Measurements from ENCODE around the gene R3HDM1. TPM values are rescaled to one million over a fixed set of nuclear protein-coding genes. Genes with fewer than 3 reads are reported as not detected.

The R3HDM1 gene
- polyA plus RNA-seq, 1 donor from 2014 or later = 30.3 TPM

DNA sequence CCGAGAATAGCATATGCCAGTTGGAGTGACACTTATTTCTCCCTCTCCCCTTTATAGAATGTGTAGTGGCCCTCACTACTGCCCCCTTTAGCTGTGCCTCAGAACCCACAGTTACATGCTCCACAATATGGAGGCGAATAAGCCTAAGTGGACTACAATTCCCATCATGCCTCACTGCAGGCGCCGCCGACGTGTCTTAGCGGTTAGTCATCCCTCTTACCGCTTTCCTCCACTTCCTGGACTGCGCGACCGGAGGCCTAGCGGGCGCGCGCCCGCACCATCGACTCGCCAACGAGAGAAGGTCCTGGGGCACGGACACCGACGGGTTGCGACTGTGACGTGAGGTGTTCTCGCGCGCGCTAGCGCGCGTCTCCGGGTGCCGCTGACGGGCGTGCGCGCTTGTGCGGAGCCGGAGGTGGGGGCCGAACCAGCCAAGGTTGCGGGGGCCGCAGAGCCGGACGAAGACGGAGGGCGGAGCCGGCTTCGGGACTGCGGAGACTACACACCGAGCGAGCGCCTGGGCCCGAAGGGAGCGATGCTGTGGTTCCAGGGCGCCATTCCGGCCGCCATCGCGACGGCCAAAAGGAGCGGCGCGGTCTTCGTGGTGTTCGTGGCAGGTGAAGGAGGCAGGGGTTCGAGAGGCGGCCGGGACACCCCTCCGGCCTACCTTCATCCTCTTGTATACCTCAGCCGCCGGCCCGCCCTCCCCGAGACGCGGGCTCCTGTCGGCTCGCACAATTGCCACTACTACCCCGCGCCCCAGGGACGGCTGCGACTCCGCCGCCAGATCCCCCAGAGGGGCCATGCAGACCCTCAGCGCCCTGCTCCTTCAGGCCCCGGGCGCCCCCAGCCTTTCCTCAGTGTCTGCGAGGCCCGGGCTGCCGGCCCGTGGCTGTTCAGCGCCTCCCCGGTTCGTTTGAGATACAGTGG is 210.4 kb downstream of the R3HDM1 start, which contains the start of gene UBXN4:
Gene UBXN4 (plus strand): TSS at position 461 of the 930 bp plus-strand sequence. CDS start 75 bp downstream, at position 536.
- Histone ChIP-seq H3K4me2 (ENCODE audit: low read length) (peak within 1 kb of the TSS; percentile 84), H2AFZ (ENCODE audit: low read depth, low read length) (peak within 1 kb of the TSS; percentile 77), H4K20me1 (ENCODE audit: insufficient read depth) (no peaks in the 10 kb centered on the region), H3K9me3 (ENCODE audit: low read length) (no peaks in the 10 kb centered on the region), H3K4me3 (ENCODE audit: low read length) (peak within 1 kb of the TSS; percentile 89), H3K27me3 (ENCODE audit: insufficient read depth, low read depth, low read length) (no peaks in the 10 kb centered on the region), H3K79me2 (replicated peaks; ENCODE audit: insufficient read depth, low read length) (peaks cover 45% of the 10 kb centered on the region), H3K9ac (ENCODE audit: low read length) (peak within 1 kb of the TSS; percentile 99), H3K9me2 (ENCODE audit: insufficient read depth, low read length) (no peaks in the 10 kb centered on the region), H3K36me3 (ENCODE audit: insufficient read depth, low read length) (peaks cover 3% of the 10 kb centered on the region), H3F3A (ENCODE audit: insufficient read depth, low read length, poor library complexity, severe bottlenecking) (peaks cover 4% of the 10 kb centered on the region), H3K27ac (ENCODE audit: low read length) (peak within 1 kb of the TSS; percentile 98)
- TF ChIP-seq, protein P1, sequence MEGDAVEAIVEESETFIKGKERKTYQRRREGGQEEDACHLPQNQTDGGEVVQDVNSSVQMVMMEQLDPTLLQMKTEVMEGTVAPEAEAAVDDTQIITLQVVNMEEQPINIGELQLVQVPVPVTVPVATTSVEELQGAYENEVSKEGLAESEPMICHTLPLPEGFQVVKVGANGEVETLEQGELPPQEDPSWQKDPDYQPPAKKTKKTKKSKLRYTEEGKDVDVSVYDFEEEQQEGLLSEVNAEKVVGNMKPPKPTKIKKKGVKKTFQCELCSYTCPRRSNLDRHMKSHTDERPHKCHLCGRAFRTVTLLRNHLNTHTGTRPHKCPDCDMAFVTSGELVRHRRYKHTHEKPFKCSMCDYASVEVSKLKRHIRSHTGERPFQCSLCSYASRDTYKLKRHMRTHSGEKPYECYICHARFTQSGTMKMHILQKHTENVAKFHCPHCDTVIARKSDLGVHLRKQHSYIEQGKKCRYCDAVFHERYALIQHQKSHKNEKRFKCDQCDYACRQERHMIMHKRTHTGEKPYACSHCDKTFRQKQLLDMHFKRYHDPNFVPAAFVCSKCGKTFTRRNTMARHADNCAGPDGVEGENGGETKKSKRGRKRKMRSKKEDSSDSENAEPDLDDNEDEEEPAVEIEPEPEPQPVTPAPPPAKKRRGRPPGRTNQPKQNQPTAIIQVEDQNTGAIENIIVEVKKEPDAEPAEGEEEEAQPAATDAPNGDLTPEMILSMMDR (IDR thresholded peaks at IDR 0.05; ENCODE audit: poor library complexity, severe bottlenecking) = peak; percentile 94
- TF ChIP-seq RAD21 (conservative IDR thresholded peaks at IDR 0.05) (no peak), POLR2AphosphoS5 (IDR thresholded peaks at IDR 0.05) (peak; percentile 97), SMC3 (conservative IDR thresholded peaks at IDR 0.05; ENCODE audit: poor library complexity) (no peak), MXI1 (conservative IDR thresholded peaks at IDR 0.05; ENCODE audit: poor library complexity, severe bottlenecking) (peak; percentile 69), EZH2 (IDR thresholded peaks at IDR 0.05; ENCODE audit: borderline replicate concordance, insufficient read depth, low read length, poor library complexity, severe bottlenecking) (no peak), EP300 (conservative IDR thresholded peaks at IDR 0.05; ENCODE audit: poor library complexity, severe bottlenecking) (peak; percentile 75), TAF1 (IDR thresholded peaks at IDR 0.05; ENCODE audit: low read depth) (peak; percentile 93)
- TF ChIP-seq, protein P2, sequence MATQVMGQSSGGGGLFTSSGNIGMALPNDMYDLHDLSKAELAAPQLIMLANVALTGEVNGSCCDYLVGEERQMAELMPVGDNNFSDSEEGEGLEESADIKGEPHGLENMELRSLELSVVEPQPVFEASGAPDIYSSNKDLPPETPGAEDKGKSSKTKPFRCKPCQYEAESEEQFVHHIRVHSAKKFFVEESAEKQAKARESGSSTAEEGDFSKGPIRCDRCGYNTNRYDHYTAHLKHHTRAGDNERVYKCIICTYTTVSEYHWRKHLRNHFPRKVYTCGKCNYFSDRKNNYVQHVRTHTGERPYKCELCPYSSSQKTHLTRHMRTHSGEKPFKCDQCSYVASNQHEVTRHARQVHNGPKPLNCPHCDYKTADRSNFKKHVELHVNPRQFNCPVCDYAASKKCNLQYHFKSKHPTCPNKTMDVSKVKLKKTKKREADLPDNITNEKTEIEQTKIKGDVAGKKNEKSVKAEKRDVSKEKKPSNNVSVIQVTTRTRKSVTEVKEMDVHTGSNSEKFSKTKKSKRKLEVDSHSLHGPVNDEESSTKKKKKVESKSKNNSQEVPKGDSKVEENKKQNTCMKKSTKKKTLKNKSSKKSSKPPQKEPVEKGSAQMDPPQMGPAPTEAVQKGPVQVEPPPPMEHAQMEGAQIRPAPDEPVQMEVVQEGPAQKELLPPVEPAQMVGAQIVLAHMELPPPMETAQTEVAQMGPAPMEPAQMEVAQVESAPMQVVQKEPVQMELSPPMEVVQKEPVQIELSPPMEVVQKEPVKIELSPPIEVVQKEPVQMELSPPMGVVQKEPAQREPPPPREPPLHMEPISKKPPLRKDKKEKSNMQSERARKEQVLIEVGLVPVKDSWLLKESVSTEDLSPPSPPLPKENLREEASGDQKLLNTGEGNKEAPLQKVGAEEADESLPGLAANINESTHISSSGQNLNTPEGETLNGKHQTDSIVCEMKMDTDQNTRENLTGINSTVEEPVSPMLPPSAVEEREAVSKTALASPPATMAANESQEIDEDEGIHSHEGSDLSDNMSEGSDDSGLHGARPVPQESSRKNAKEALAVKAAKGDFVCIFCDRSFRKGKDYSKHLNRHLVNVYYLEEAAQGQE (IDR thresholded peaks at IDR 0.05; ENCODE audit: borderline replicate concordance) = peak; percentile 90

DNA sequence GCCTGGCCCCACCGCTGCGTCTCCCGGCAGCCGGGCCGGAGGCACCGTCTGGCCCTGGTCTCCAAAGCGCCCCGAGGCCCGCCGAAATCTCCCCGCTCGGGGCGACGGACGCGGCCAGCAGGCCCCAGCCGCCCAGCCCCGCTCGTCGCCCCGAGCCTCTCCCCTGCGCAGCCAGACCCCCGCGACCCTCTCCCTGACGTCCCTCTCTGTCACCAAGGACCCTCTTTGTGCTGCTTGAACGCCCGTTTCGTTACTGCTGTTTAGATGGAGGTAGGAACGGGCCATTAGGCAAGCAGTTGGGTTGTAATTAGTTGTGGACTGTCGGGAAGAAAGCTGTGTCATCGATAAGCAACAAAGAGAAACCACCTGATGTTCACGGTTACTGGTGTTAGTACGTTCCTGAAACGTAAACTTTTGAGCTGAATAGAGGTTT is 211.1 kb downstream of the R3HDM1 start:
- Histone ChIP-seq H3K4me3 (ENCODE audit: low read length) (peak overlapping the region; percentile 89), H3K27me3 (ENCODE audit: insufficient read depth, low read depth, low read length) (no peaks in the 10 kb centered on the region), H3K27ac (ENCODE audit: low read length) (peak overlapping the region; percentile 98), H3K9me2 (ENCODE audit: insufficient read depth, low read length) (no peaks in the 10 kb centered on the region), H2AFZ (ENCODE audit: low read depth, low read length) (peak overlapping the region; percentile 77), H3K4me2 (ENCODE audit: low read length) (peak overlapping the region; percentile 84), H3F3A (ENCODE audit: insufficient read depth, low read length, poor library complexity, severe bottlenecking) (peaks cover 4% of the 10 kb centered on the region), H3K79me2 (replicated peaks; ENCODE audit: insufficient read depth, low read length) (peaks cover 51% of the 10 kb centered on the region), H3K9ac (ENCODE audit: low read length) (peak overlapping the region; percentile 99), H4K20me1 (ENCODE audit: insufficient read depth) (no peaks in the 10 kb centered on the region), H3K9me3 (ENCODE audit: low read length) (no peaks in the 10 kb centered on the region), H3K36me3 (ENCODE audit: insufficient read depth, low read length) (peaks cover 3% of the 10 kb centered on the region)
- TF ChIP-seq, protein P2 (IDR thresholded peaks at IDR 0.05; ENCODE audit: borderline replicate concordance) = no peak
- TF ChIP-seq EZH2 (IDR thresholded peaks at IDR 0.05; ENCODE audit: borderline replicate concordance, insufficient read depth, low read length, poor library complexity, severe bottlenecking) = no peak
- peak; percentile 79 for TF ChIP-seq POLR2AphosphoS5 (IDR thresholded peaks at IDR 0.05)
